Loucy (cell line): Measurements from ENCODE around the gene CTIF.

Experiments
- H2AFZ ChIP-seq: fragments of 200-600 bp; sonication (generic); 2 replicates; pipeline ENCODE4 v1.6.0; 2016; ENCODE audit warnings: antibody characterized with exemption, mild to moderate bottlenecking, low read length, moderate library complexity
- H3F3A ChIP-seq: fragments of 200-600 bp; 2 replicates; pipeline ENCODE4 v1.6.0; 2016; ENCODE audit warnings: antibody characterized with exemption, low read depth, mild to moderate bottlenecking
- H3K27me3 ChIP-seq: fragments of 200-600 bp; sonication (generic); 2 replicates; pipeline ENCODE4 v1.6.1; 2014; ENCODE audit warnings: low read length, mild to moderate bottlenecking; ENCODE audit not compliant: insufficient read depth, poor library complexity, severe bottlenecking
- H3K36me3 ChIP-seq: fragments of 200-600 bp; sonication (generic); 2 replicates; pipeline ENCODE4 v1.6.1; 2016; ENCODE audit warnings: low read length; ENCODE audit not compliant: insufficient read depth
- H3K4me1 ChIP-seq: fragments of 200-600 bp; sonication (generic); 2 replicates; pipeline ENCODE4 v1.5.1; 2014; ENCODE audit warnings: low read length, mild to moderate bottlenecking; ENCODE audit not compliant: insufficient read depth, poor library complexity, severe bottlenecking
- H3K4me2 ChIP-seq: fragments of 200-600 bp; sonication (generic); 2 replicates; pipeline ENCODE4 v1.6.0; 2014; ENCODE audit warnings: antibody characterized with exemption, low read length, low read depth, mild to moderate bottlenecking; ENCODE audit not compliant: poor library complexity, severe bottlenecking
- H3K4me3 ChIP-seq: fragments of 200-600 bp; sonication (generic); 2 replicates; pipeline ENCODE4 v1.5.1; 2014; ENCODE audit warnings: low read length, mild to moderate bottlenecking, mixed read lengths; ENCODE audit not compliant: poor library complexity, severe bottlenecking
- H3K79me2 ChIP-seq: fragments of 200-600 bp; sonication (generic); 2 replicates; pipeline ENCODE4 v1.6.1; 2014; ENCODE audit warnings: low read length; ENCODE audit not compliant: insufficient read depth
- H3K9ac ChIP-seq: fragments of 200-600 bp; sonication (generic); 2 replicates; pipeline ENCODE4 v1.6.0; 2014; ENCODE audit warnings: mild to moderate bottlenecking, low read depth, low read length, moderate library complexity; ENCODE audit not compliant: poor library complexity, severe bottlenecking
- H3K9me2 ChIP-seq: fragments of 200-600 bp; sonication (generic); replicated peaks from 2 replicates; pipeline ENCODE4 v1.6.1; 2016; ENCODE audit warnings: low read depth, low read length, mixed read lengths
- H3K9me3 ChIP-seq: fragments of 200-600 bp; sonication (generic); 2 replicates; pipeline ENCODE4 v1.6.1; 2014; ENCODE audit warnings: mild to moderate bottlenecking, antibody characterized with exemption, low read length, low read depth; ENCODE audit not compliant: insufficient read depth
- H4K20me1 ChIP-seq: fragments of 200-600 bp; sonication (generic); 2 replicates; pipeline ENCODE4 v1.6.0; 2014; ENCODE audit warnings: antibody characterized with exemption, low read length, mild to moderate bottlenecking; ENCODE audit not compliant: insufficient read depth, poor library complexity, severe bottlenecking
- EZH2phosphoT487 ChIP-seq: fragments of 200-600 bp; IDR thresholded peaks from 2 replicates; pipeline ENCODE4 v1.6.1; 2018; ENCODE audit warnings: antibody characterized with exemption, mild to moderate bottlenecking, moderate library complexity, borderline replicate concordance
- TF ChIP-seq, protein P1 (sequence below): fragments of 200-600 bp; sonication (generic); conservative IDR thresholded peaks from 2 replicates; pipeline ENCODE4 v1.5.1; 2014; ENCODE audit warnings: mild to moderate bottlenecking, antibody characterized with exemption, low read length

CTIF gene

DNA sequence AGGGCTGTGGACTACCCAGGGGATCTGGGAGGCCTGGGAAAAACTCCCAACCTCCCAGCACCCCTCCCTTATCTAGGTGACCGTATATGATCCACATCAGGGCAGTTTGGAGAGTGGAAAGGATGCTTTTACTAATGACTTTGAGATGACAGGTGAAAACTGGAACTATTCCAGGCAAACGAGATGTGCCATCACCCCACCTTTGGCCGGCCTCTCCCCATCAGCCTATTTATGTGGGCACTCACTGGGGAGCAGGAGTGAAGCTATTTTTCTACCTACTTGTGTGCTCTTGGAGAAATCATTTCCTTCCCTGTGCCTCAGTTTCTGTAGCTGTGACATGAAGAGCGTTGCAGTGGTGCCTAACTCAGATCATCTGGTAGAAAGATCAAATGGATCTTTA, 304.8 kb downstream of the CTIF start:
- Histone ChIP-seq H3K79me2 (no peaks in the 10 kb centered on the region), H3K9me3 (no peaks in the 10 kb centered on the region), H3K9me2 (no peaks in the 10 kb centered on the region), H3K4me2 (no peak overlapping the region), H3K27me3 (no peaks in the 10 kb centered on the region), H3K9ac (no peak overlapping the region), H3K36me3 (no peaks in the 10 kb centered on the region), H3K4me1 (peaks cover 30% of the 10 kb centered on the region), H2AFZ (no peak overlapping the region), H4K20me1 (no peaks in the 10 kb centered on the region), H3F3A (no peaks in the 10 kb centered on the region), H3K4me3 (no peak overlapping the region)
- TF ChIP-seq, protein P1, sequence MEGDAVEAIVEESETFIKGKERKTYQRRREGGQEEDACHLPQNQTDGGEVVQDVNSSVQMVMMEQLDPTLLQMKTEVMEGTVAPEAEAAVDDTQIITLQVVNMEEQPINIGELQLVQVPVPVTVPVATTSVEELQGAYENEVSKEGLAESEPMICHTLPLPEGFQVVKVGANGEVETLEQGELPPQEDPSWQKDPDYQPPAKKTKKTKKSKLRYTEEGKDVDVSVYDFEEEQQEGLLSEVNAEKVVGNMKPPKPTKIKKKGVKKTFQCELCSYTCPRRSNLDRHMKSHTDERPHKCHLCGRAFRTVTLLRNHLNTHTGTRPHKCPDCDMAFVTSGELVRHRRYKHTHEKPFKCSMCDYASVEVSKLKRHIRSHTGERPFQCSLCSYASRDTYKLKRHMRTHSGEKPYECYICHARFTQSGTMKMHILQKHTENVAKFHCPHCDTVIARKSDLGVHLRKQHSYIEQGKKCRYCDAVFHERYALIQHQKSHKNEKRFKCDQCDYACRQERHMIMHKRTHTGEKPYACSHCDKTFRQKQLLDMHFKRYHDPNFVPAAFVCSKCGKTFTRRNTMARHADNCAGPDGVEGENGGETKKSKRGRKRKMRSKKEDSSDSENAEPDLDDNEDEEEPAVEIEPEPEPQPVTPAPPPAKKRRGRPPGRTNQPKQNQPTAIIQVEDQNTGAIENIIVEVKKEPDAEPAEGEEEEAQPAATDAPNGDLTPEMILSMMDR = no peak
- no peak for TF ChIP-seq EZH2phosphoT487

DNA sequence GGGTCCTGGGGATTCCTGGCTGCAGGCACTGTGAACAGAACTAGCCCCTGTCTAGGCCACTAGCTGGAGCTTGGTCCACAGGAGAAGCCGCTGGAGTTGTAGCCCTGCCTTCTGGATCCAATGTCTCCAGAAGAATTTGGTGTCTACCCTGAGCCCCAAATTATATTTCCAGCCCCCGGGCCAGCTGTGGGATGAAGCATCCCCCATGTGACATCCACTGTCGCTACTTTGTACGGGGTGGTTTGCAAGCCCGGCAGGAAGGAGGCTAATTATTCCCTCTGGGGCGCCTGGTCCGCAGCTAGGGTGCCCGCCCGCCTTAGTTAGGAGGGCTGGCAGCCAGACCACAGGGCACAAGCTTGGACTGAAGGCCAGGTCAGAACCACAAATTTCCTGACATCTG, 305.4 kb downstream of the CTIF start:
- no peak overlapping the region for H2AFZ ChIP-seq
- no peaks in the 10 kb centered on the region for H3K27me3 ChIP-seq
- H3K9me2 ChIP-seq = no peaks in the 10 kb centered on the region
- H3K9me3 ChIP-seq = no peaks in the 10 kb centered on the region
- peaks cover 28% of the 10 kb centered on the region for H3K4me1 ChIP-seq
- H3K9ac ChIP-seq = no peak overlapping the region
- no peak for TF ChIP-seq EZH2phosphoT487
- TF ChIP-seq, protein P1 = no peak
- no peaks in the 10 kb centered on the region for H3F3A ChIP-seq
- no peak overlapping the region for H3K4me2 ChIP-seq
- H3K36me3 ChIP-seq = no peaks in the 10 kb centered on the region
- no peaks in the 10 kb centered on the region for H3K79me2 ChIP-seq
- H3K4me3 ChIP-seq = no peak overlapping the region
- no peaks in the 10 kb centered on the region for H4K20me1 ChIP-seq

DNA sequence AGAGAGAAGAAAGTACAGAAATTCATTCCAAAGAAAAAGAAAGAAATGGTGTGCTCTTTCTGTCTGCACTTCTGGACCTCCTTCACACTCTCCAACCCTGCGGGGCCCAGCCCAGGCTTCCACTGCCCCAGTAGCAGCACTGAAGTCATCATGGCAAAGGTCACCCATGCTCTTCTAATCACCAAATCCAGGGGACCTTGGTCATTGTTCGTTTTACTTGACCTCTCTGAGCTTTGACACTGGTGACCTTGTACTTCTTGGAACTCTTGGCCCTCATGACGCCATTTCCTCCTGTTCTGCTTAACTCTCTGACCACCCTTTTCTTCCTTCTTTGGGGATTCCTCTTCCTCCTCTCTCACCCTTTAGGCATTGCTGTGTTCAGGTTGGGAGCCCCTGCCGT, 306.3 kb downstream of the CTIF start:
- Histone ChIP-seq H3K36me3 (no peaks in the 10 kb centered on the region), H4K20me1 (no peaks in the 10 kb centered on the region), H3K9me2 (no peaks in the 10 kb centered on the region), H3K4me3 (no peak overlapping the region), H3K4me1 (peaks cover 27% of the 10 kb centered on the region), H3K9me3 (no peaks in the 10 kb centered on the region), H3F3A (no peaks in the 10 kb centered on the region), H3K79me2 (no peaks in the 10 kb centered on the region), H3K4me2 (no peak overlapping the region), H3K27me3 (no peaks in the 10 kb centered on the region), H3K9ac (no peak overlapping the region), H2AFZ (no peak overlapping the region)
- TF ChIP-seq, protein P1 = no peak
- TF ChIP-seq EZH2phosphoT487 = no peak
